Measurements from ENCODE around the gene PDE4B.

PDE4B gene

GRCh38 chr1:66286307-66286706, 493.6 kb downstream of the PDE4B start:
- peak; percentile 72 for DNase-seq (ENCODE audit: low read depth)

GRCh38 chr1:66288048-66288447, 495.4 kb downstream of the PDE4B start:
- DNase-seq (ENCODE audit: low read depth): no peak

- DNase-seq (ENCODE audit: low read depth): peak; percentile 67
Measured at GRCh38 chr1:66290761-66291530, 498.3 kb downstream of the PDE4B start.

GRCh38 chr1:66291531-66291864, 498.8 kb downstream of the PDE4B start:
- DNase-seq (ENCODE audit: low read depth): no peak

- no peak for DNase-seq (ENCODE audit: low read depth)
Measured at GRCh38 chr1:66292305-66292704, 499.6 kb downstream of the PDE4B start.

GRCh38 chr1:66292944-66293343, 500.2 kb downstream of the PDE4B start:
- DNase-seq (ENCODE audit: low read depth): no peak

GRCh38 chr1:66294707-66295370, 502.1 kb downstream of the PDE4B start:
- peak; percentile 79 for DNase-seq (ENCODE audit: low read depth)

GRCh38 chr1:66295803-66296202, 503.1 kb downstream of the PDE4B start:
- DNase-seq (ENCODE audit: low read depth): no peak

GRCh38 chr1:66296370-66296769, 503.7 kb downstream of the PDE4B start:
- DNase-seq (ENCODE audit: low read depth): no peak

- DNase-seq (ENCODE audit: low read depth): no peak
Measured at GRCh38 chr1:66296951-66297350, 504.3 kb downstream of the PDE4B start.

- no peak for DNase-seq (ENCODE audit: low read depth)
Measured at GRCh38 chr1:66298464-66298863, 505.8 kb downstream of the PDE4B start.

GRCh38 chr1:66300280-66300971, 507.7 kb downstream of the PDE4B start:
- DNase-seq (ENCODE audit: low read depth): no peak

- DNase-seq (ENCODE audit: low read depth): peak; percentile 66
Measured at GRCh38 chr1:66300972-66301451, 508.3 kb downstream of the PDE4B start.

- no peak for DNase-seq (ENCODE audit: low read depth)
Measured at GRCh38 chr1:66302184-66302742, 509.6 kb downstream of the PDE4B start.

GRCh38 chr1:66302815-66303214, 510.1 kb downstream of the PDE4B start:
- DNase-seq (ENCODE audit: low read depth): no peak

- DNase-seq (ENCODE audit: low read depth): no peak
Measured at GRCh38 chr1:66303646-66304045, 511.0 kb downstream of the PDE4B start.

- no peak for DNase-seq (ENCODE audit: low read depth)
Measured at GRCh38 chr1:66304128-66304527, 511.4 kb downstream of the PDE4B start.

GRCh38 chr1:66305927-66306326, 513.2 kb downstream of the PDE4B start:
- no peak for DNase-seq (ENCODE audit: low read depth)

GRCh38 chr1:66309006-66309741, 516.5 kb downstream of the PDE4B start:
- no peak for DNase-seq (ENCODE audit: low read depth)

- DNase-seq (ENCODE audit: low read depth): peak; percentile 70
Measured at GRCh38 chr1:66311092-66311491, 518.4 kb downstream of the PDE4B start.

- DNase-seq (ENCODE audit: low read depth): no peak
Measured at GRCh38 chr1:66311628-66312027, 518.9 kb downstream of the PDE4B start.
